DOHH2 (cell line): ENCODE results near the gene MFF.

Experiments used
- H3F3A ChIP-seq: fragments of 200-600 bp; sonication (generic), shearing (Covaris generic); 2 replicates; pipeline ENCODE4 v1.6.0; 2016; ENCODE audit warnings: antibody characterized with exemption, mild to moderate bottlenecking; ENCODE audit not compliant: control insufficient read depth, insufficient read depth
- H3K27ac ChIP-seq: fragments of 200-600 bp; sonication (generic); 2 replicates; pipeline ENCODE4 v1.5.1; 2014; ENCODE audit warnings: low read depth, mild to moderate bottlenecking, low read length, moderate library complexity
- H3K27me3 ChIP-seq: fragments of 200-600 bp; sonication (generic); 2 replicates; pipeline ENCODE4 v1.6.1; 2014; ENCODE audit warnings: mild to moderate bottlenecking, low read length, mixed read lengths; ENCODE audit not compliant: control insufficient read depth
- H3K36me3 ChIP-seq: fragments of 200-600 bp; sonication (generic); 2 replicates; pipeline ENCODE4 v1.6.1; 2014; ENCODE audit warnings: mild to moderate bottlenecking, low read length, moderate library complexity, mixed read lengths; ENCODE audit not compliant: control insufficient read depth
- H3K4me1 ChIP-seq: fragments of 200-600 bp; sonication (generic); 2 replicates; pipeline ENCODE4 v1.6.1; 2014; ENCODE audit warnings: mild to moderate bottlenecking, low read length, mixed read lengths; ENCODE audit not compliant: control insufficient read depth
- H3K4me2 ChIP-seq: fragments of 200-600 bp; sonication (generic); 2 replicates; pipeline ENCODE4 v1.6.0; 2014; ENCODE audit warnings: mild to moderate bottlenecking, low read length, moderate library complexity
- H3K4me3 ChIP-seq: fragments of 200-600 bp; sonication (generic); 2 replicates; pipeline ENCODE4 v1.5.1; 2014; ENCODE audit warnings: mild to moderate bottlenecking, low read length, mixed read lengths
- H3K79me2 ChIP-seq: fragments of 200-600 bp; sonication (generic); 2 replicates; pipeline ENCODE4 v1.6.1; 2014; ENCODE audit warnings: mild to moderate bottlenecking, low read length, mixed read lengths; ENCODE audit not compliant: control insufficient read depth
- H3K9me2 ChIP-seq: fragments of 200-600 bp; sonication (generic); replicated peaks from 2 replicates; pipeline ENCODE4 v1.6.1; 2014; ENCODE audit warnings: mild to moderate bottlenecking, low read length, mixed read lengths; ENCODE audit not compliant: control insufficient read depth
- H3K9me3 ChIP-seq: fragments of 200-600 bp; sonication (generic); 2 replicates; pipeline ENCODE4 v1.6.1; 2014; ENCODE audit warnings: antibody characterized with exemption, low read length, mixed read lengths; ENCODE audit not compliant: control insufficient read depth, insufficient read depth
- H4K20me1 ChIP-seq: fragments of 200-600 bp; sonication (generic); 2 replicates; pipeline ENCODE4 v1.6.0; 2014; ENCODE audit warnings: low read depth, mild to moderate bottlenecking, antibody characterized with exemption, low read length, moderate library complexity; ENCODE audit not compliant: control insufficient read depth, insufficient read depth
- CTCF ChIP-seq: fragments of 200-600 bp; sonication (generic); IDR thresholded peaks from one replicate; pipeline ENCODE4 v1.5.1; 2014; ENCODE audit warnings: antibody characterized with exemption, mild to moderate bottlenecking, low read depth, low read length; ENCODE audit not compliant: poor library complexity, severe bottlenecking
- EZH2phosphoT487 ChIP-seq: fragments of 200-600 bp; sonication (generic); IDR thresholded peaks from 2 replicates; pipeline ENCODE4 v1.6.1; 2017; ENCODE audit warnings: borderline replicate concordance, mild to moderate bottlenecking, antibody characterized with exemption, low read length, moderate library complexity, mixed read lengths

The MFF gene

GRCh38 chr2:227401550-227401949 is 76.5 kb downstream of the MFF start:
- no peaks in the 10 kb centered on the region for H3F3A ChIP-seq
- H3K27me3 ChIP-seq, result peaks cover 3% of the 10 kb centered on the region
- H3K79me2 ChIP-seq, result no peaks in the 10 kb centered on the region
- H3K9me2 ChIP-seq, result no peaks in the 10 kb centered on the region
- H4K20me1 ChIP-seq, result no peaks in the 10 kb centered on the region
- H3K4me2 ChIP-seq, result no peak overlapping the region
- H3K4me3 ChIP-seq, result no peak overlapping the region
- TF ChIP-seq CTCF, result no peak
- H3K36me3 ChIP-seq, result no peaks in the 10 kb centered on the region
- H3K27ac ChIP-seq, result no peak overlapping the region
- H3K9me3 ChIP-seq, result no peaks in the 10 kb centered on the region
- no peaks in the 10 kb centered on the region for H3K4me1 ChIP-seq

GRCh38 chr2:227402321-227402720 is 77.3 kb downstream of the MFF start:
- Histone ChIP-seq H3K9me3 (no peaks in the 10 kb centered on the region), H3K4me1 (no peaks in the 10 kb centered on the region), H3K27me3 (peaks cover 6% of the 10 kb centered on the region), H3K36me3 (no peaks in the 10 kb centered on the region), H3K9me2 (no peaks in the 10 kb centered on the region), H3K4me2 (no peak overlapping the region), H4K20me1 (no peaks in the 10 kb centered on the region), H3K79me2 (no peaks in the 10 kb centered on the region), H3K4me3 (no peak overlapping the region), H3K27ac (no peak overlapping the region), H3F3A (no peaks in the 10 kb centered on the region)
- TF ChIP-seq EZH2phosphoT487 (no peak), CTCF (no peak)

- Histone ChIP-seq H3K9me2 (no peaks in the 10 kb centered on the region), H3K79me2 (no peaks in the 10 kb centered on the region), H3K4me1 (no peaks in the 10 kb centered on the region), H3K36me3 (no peaks in the 10 kb centered on the region), H4K20me1 (no peaks in the 10 kb centered on the region), H3K27me3 (peaks cover 6% of the 10 kb centered on the region), H3F3A (no peaks in the 10 kb centered on the region), H3K4me3 (no peak overlapping the region), H3K9me3 (no peaks in the 10 kb centered on the region), H3K27ac (no peak overlapping the region), H3K4me2 (no peak overlapping the region)
- no peak for TF ChIP-seq EZH2phosphoT487
- no peak for TF ChIP-seq CTCF
These were observed 77.9 kb downstream of the MFF start for GRCh38 chr2:227402959-227403358.
